Kidney epithelial cell (primary cell): Measurements from ENCODE around the gene ATP5PD. TPM values are rescaled to one million over a fixed set of nuclear protein-coding genes. Genes with fewer than 3 reads are reported as not detected.

Source experiments
- DNase-seq: peaks from one replicate; pipeline ENCODE4 v3.0.0-alpha.2; 2010; ENCODE audit warnings: low read depth
- H3K27me3 ChIP-seq: 2 replicates; pipeline ENCODE4 v1.6.0; 2011; ENCODE audit warnings: low read length; ENCODE audit not compliant: control insufficient read depth, insufficient read depth
- H3K36me3 ChIP-seq: 2 replicates; pipeline ENCODE4 v1.5.1; 2011; ENCODE audit warnings: low read length; ENCODE audit not compliant: control insufficient read depth, insufficient read depth
- H3K4me3 ChIP-seq: 2 replicates; pipeline ENCODE4 v1.5.1; 2011; ENCODE audit warnings: low read depth, mild to moderate bottlenecking, control low read depth, low read length
- total RNA-seq: library from RNA; depleted of rRNA; stranded (reverse); fragments of >200 nt; gene quantifications from 2 replicates; pipeline ENCODE4 v1.2.3, GENCODE V29; 2015
- TF ChIP-seq, protein P1 (sequence below): IDR thresholded peaks from 2 replicates; pipeline ENCODE4 v1.5.1; 2011; ENCODE audit warnings: mild to moderate bottlenecking, moderate library complexity, low read length, control low read depth, inconsistent platforms; ENCODE audit not compliant: insufficient read depth, poor library complexity, severe bottlenecking

Gene ATP5PD
- total RNA-seq, 1 donor from 2014 or later: 275 TPM

- no peaks in the 10 kb centered on the region for H3K36me3 ChIP-seq
Observed at GRCh38 chr17:75019710-75020109, 27.1 kb downstream of the ATP5PD start.

GRCh38 chr17:75019146-75019545 is 27.6 kb downstream of the ATP5PD start:
- H3K36me3 ChIP-seq: no peaks in the 10 kb centered on the region
- TF ChIP-seq, protein P1, sequence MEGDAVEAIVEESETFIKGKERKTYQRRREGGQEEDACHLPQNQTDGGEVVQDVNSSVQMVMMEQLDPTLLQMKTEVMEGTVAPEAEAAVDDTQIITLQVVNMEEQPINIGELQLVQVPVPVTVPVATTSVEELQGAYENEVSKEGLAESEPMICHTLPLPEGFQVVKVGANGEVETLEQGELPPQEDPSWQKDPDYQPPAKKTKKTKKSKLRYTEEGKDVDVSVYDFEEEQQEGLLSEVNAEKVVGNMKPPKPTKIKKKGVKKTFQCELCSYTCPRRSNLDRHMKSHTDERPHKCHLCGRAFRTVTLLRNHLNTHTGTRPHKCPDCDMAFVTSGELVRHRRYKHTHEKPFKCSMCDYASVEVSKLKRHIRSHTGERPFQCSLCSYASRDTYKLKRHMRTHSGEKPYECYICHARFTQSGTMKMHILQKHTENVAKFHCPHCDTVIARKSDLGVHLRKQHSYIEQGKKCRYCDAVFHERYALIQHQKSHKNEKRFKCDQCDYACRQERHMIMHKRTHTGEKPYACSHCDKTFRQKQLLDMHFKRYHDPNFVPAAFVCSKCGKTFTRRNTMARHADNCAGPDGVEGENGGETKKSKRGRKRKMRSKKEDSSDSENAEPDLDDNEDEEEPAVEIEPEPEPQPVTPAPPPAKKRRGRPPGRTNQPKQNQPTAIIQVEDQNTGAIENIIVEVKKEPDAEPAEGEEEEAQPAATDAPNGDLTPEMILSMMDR: no peak
- no peak overlapping the region for H3K4me3 ChIP-seq

More at GRCh38 chr17:75019710-75020109, 27.1 kb downstream of the ATP5PD start:
- no peak for DNase-seq
- Histone ChIP-seq H3K4me3 (no peak overlapping the region), H3K27me3 (no peaks in the 10 kb centered on the region)
- TF ChIP-seq, protein P1: no peak

DNA sequence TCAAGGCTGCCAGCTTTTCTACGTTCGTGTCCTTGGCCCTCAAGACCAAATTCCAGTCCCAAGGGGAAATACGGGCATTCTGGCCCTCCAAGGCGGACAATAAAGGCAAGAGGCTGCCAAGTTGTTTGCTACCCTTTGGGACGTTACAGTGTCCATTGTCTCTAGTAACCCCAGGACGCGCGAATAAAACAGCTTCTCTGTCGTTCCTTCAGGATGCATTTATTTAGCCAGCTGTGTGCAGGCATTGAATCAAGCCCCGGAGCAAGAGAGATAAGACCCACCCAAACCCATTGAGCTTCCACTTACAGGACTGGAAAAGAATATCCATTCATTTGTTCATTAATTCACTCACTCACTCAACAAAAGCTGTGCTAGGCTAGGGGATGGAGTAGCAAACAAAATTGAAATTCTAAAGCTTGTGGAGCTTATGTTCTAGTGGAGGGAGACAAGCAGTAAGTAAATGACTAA is 33.6 kb downstream of the ATP5PD start:
- DNase-seq: no peak
- TF ChIP-seq, protein P1: no peak
- H3K27me3 ChIP-seq: no peaks in the 10 kb centered on the region
- peak overlapping the region; percentile 75 for H3K4me3 ChIP-seq
- H3K36me3 ChIP-seq: no peaks in the 10 kb centered on the region

More at GRCh38 chr17:75019146-75019545, 27.6 kb downstream of the ATP5PD start:
- DNase-seq: no peak
- H3K27me3 ChIP-seq: no peaks in the 10 kb centered on the region

GRCh38 chr17:75012346-75013091 is 34.2 kb downstream of the ATP5PD start, which contains the start of gene MRPL58:
Gene MRPL58 (plus strand): TSS chr17:75012670. CDS start chr17:75012687, 17 bp downstream.
- H3K27me3 ChIP-seq: no peaks in the 10 kb centered on the region
- peak within 1 kb of the TSS; percentile 75 for H3K4me3 ChIP-seq
- TF ChIP-seq, protein P1: peak; percentile 67
- no peaks in the 10 kb centered on the region for H3K36me3 ChIP-seq
- no peak for DNase-seq

DNA sequence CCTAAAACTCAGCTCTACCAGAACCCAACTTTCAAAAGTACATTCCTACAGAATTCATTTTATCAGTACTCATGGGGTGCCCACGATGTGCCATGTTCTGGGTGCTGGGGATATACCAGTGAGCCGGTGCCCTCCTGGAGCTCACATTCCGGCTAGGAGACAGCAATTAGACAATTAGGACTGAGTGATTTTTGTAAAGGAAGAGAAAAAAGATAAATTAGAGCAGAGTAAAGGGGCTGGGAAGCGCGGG is 34.7 kb downstream of the ATP5PD start:
- TF ChIP-seq, protein P1: no peak

More for the DNA sequence above, 34.7 kb downstream of the ATP5PD start:
- DNase-seq: no peak
- no peaks in the 10 kb centered on the region for H3K36me3 ChIP-seq
- H3K4me3 ChIP-seq: peak overlapping the region; percentile 75
- no peaks in the 10 kb centered on the region for H3K27me3 ChIP-seq
